ENCODE measurements around the gene DSN1. TPM values are rescaled to one million over a fixed set of nuclear protein-coding genes. Genes with fewer than 3 reads are reported as not detected.

DSN1 gene
- total and polyA plus RNA-seq, 9 of the 15 experiments (the other 6 are each of a cell fraction or from before 2014, with no cell fraction given) = 23.3 to 45.3 (median 31.1) TPM

DNA sequence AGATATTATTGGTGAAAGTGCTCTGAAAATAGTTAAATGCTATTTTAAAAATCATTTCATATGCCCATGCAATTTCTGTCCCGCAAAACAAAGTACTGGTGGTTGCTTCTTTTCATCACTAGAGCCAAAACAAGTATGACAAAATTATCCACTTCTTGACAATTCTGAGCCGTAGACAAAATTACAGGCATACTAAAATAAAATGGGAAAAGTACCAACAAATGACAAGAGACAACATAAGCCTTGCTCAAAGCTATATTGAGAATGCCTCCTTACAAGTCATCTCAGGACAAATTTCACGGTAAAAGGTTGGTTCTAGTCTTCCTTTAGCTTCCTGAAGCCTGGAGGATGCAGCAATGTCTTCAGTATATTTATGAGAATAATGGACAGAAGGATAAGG lies 56.5 kb downstream of the DSN1 start (continued):
- TF ChIP-seq, protein P1, sequence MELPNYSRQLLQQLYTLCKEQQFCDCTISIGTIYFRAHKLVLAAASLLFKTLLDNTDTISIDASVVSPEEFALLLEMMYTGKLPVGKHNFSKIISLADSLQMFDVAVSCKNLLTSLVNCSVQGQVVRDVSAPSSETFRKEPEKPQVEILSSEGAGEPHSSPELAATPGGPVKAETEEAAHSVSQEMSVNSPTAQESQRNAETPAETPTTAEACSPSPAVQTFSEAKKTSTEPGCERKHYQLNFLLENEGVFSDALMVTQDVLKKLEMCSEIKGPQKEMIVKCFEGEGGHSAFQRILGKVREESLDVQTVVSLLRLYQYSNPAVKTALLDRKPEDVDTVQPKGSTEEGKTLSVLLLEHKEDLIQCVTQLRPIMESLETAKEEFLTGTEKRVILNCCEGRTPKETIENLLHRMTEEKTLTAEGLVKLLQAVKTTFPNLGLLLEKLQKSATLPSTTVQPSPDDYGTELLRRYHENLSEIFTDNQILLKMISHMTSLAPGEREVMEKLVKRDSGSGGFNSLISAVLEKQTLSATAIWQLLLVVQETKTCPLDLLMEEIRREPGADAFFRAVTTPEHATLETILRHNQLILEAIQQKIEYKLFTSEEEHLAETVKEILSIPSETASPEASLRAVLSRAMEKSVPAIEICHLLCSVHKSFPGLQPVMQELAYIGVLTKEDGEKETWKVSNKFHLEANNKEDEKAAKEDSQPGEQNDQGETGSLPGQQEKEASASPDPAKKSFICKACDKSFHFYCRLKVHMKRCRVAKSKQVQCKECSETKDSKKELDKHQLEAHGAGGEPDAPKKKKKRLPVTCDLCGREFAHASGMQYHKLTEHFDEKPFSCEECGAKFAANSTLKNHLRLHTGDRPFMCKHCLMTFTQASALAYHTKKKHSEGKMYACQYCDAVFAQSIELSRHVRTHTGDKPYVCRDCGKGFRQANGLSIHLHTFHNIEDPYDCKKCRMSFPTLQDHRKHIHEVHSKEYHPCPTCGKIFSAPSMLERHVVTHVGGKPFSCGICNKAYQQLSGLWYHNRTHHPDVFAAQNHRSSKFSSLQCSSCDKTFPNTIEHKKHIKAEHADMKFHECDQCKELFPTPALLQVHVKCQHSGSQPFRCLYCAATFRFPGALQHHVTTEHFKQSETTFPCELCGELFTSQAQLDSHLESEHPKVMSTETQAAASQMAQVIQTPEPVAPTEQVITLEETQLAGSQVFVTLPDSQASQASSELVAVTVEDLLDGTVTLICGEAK (IDR thresholded peaks at IDR 0.05) = no peak
- TF ChIP-seq, protein P1 (CRISPR knock-in tag; IDR thresholded peaks at IDR 0.05) = no peak
- no peak for TF ChIP-seq KLF10 (CRISPR knock-in tag; IDR thresholded peaks at IDR 0.05)
- TF ChIP-seq ELK1 (CRISPR knock-in tag; IDR thresholded peaks at IDR 0.05) = no peak
- TF ChIP-seq SIX5 (IDR thresholded peaks at IDR 0.05; ENCODE audit: borderline replicate concordance in 1 of 2, insufficient read depth in 1 of 2, low read depth in 1 of 2, low read length in 2 of 2) = no peak
- TF ChIP-seq SMAD1 (IDR thresholded peaks at IDR 0.05; ENCODE audit: low read depth, low read length, partially characterized antibody) = no peak
- TF ChIP-seq PHB2 (IDR thresholded peaks at IDR 0.05; ENCODE audit: low read depth) = no peak
- TF ChIP-seq MAZ (CRISPR knock-in tag; conservative IDR thresholded peaks at IDR 0.05 in 1 of 2, IDR thresholded peaks at IDR 0.05 in 1 of 2) = no peak
- TF ChIP-seq CTBP1 (IDR thresholded peaks at IDR 0.05; ENCODE audit: borderline replicate concordance) = no peak

Data from K562 (cell line).